GM12874 (cell line): ENCODE results near the gene GLB1L2.

Source experiments
- TF ChIP-seq, protein P1 (sequence below): IDR thresholded peaks from 2 replicates; pipeline ENCODE4 v1.5.1; 2011; ENCODE audit warnings: low read depth, mild to moderate bottlenecking, control low read depth, low read length, moderate library complexity; ENCODE audit not compliant: insufficient read depth

GLB1L2 gene

DNA sequence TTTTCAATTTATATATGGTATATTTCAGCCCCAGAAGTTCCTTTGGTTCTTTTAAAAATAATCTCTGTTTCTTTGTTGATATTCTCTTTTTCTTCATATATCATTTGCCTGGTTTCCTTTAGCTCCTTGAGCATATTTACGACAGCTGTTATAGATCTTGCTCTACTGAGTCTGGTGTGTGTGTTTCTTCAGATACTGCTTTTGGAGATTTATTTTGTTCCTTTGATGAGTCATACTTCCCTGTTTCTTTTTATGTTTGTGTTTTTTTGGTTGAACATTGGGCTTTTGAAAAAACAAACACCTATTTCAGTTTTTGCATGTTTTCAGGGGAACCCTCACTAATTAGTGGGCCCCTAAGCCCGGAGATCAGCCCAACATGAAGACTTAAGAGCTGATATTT, 23.3 kb downstream of the GLB1L2 start:
- TF ChIP-seq, protein P1, sequence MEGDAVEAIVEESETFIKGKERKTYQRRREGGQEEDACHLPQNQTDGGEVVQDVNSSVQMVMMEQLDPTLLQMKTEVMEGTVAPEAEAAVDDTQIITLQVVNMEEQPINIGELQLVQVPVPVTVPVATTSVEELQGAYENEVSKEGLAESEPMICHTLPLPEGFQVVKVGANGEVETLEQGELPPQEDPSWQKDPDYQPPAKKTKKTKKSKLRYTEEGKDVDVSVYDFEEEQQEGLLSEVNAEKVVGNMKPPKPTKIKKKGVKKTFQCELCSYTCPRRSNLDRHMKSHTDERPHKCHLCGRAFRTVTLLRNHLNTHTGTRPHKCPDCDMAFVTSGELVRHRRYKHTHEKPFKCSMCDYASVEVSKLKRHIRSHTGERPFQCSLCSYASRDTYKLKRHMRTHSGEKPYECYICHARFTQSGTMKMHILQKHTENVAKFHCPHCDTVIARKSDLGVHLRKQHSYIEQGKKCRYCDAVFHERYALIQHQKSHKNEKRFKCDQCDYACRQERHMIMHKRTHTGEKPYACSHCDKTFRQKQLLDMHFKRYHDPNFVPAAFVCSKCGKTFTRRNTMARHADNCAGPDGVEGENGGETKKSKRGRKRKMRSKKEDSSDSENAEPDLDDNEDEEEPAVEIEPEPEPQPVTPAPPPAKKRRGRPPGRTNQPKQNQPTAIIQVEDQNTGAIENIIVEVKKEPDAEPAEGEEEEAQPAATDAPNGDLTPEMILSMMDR = no peak

DNA sequence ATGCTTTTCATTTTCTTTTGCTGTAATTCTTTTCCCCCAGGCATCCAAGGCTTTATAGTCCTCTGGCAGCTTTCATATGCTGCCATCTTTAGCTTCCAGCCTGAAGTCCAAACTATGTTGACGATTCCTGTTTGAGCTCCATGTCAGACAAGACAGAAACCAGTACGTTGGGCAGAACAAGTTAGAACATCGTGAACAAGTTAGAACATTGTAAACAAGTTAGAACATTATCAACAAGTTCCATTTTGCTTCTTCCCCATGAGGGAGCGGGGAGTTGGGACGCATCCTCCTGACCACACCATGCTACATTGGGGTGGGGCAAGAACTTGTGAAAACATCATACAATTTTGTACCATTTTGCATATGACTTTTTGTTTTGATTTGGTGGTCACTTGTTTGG, 23.9 kb downstream of the GLB1L2 start:
- TF ChIP-seq, protein P1 = no peak

DNA sequence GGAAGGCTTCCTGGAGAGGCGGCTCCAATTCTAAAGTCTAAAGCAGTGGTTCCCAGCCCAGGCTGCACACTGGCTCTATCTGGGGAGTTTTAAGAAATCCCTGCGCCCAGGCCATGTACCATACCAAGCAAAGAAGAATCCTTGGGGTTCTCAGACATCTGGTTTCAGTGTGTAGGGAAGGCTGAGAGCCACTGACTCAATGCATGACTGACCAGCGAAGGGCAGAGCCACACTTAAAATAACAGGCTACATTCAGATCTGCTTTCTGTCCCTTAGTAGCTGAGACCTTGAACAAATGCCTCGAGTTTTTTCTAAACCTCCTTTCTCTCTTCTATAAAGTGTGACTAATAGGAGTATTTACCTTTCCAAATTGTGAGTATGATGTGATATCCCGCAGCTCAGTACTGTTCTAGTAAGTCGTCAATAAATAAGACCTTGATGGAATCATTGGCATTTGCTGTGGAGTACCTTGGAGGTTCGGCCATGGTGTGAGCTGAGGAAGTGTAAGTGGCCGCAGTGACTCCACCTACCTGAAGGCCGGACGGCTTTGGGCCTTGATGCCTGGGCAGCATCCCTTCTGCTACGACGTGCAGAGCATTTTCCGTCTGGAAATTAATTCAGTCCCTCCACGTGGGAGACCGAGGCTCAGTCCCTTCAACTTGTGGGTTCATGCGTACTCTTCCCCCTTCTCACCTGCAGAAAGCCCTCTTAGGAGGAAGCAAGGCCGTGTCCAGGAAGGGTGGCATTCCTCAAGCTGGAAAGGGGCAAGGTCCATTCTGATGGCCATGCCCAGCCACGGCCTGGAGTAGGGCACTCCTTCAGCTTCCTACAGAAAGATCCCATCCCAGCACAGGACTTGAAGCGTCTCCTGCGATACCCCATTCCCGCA, 25.1 kb downstream of the GLB1L2 start:
- TF ChIP-seq, protein P1 = no peak

DNA sequence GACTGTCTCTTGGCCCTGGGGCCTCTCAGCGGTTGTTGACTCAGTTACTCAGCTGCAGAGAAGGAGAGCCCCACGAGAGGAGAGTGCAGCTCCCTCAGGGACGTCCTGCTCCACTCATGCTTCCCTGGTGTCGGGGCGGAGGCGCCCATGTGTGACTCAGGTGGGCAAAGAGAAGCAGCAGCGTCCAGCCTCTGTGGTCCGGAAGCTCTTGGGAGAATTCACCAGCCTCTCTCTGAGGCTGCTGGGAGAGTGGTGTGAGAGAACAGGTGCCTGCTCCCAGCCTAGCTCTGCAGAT, 25.7 kb downstream of the GLB1L2 start:
- TF ChIP-seq, protein P1 = no peak

DNA sequence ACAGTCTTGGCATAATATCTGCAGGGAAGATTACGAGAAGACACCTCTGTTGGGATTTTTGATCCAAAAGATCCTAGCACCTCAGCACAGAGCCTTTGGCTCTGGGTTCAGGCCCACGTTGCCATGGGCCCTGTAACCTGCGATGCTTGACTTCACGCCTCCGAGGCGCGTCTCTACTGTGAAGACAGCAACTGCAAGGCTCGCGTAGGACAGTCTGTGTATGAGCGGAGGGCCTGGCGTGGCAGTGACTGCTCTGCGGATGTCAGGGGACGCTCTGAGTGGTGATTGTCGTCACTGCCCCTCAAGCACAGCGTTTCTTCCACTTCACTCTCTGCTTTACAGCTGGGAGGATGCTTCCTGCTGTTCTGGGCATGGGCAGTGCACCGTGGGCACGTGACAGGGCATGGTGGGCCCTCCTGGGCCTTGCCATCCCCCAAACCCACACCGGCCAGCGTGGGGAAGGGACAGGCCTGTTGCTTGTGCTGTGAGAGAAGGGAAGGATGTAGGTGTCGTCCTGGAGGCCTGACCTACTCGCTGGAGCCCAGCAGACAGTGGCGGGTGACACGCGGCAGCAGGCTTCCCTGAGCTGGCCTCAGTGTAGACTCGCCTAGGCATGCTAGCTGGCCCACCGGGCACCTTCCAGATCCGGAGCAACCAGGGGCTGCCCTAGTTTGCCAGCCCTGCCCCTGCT, 26.5 kb downstream of the GLB1L2 start:
- TF ChIP-seq, protein P1 = no peak

DNA sequence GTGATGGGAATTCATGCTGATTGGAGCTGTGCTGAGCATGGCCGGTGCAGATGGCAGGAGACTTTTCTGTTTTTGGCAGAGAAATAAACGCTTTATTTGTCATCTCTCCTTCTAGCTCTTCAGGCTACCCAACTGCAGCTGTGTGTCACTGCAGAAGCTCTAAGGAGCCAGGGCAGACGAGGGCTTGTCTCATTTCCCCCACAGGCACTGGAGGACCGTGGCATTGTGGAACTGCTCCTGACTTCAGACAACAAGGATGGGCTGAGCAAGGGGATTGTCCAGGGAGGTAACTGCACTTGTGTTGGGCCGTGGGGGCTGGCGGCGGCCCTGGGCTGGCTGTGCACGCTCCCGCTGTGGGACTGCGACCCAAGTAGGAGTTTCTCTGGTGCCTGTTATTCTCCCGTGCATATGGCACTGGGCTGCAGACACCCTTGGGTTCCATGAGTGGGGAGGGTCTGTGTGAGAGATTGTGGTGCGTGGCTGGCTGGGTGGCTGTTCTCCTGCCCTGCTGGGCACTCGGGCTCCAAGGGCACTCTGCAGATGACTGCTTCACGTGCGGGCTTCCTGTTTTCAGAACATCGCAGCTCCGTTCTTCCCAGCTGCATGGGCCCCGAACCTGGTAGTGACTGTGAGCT, 27.2 kb downstream of the GLB1L2 start:
- TF ChIP-seq, protein P1 = no peak

DNA sequence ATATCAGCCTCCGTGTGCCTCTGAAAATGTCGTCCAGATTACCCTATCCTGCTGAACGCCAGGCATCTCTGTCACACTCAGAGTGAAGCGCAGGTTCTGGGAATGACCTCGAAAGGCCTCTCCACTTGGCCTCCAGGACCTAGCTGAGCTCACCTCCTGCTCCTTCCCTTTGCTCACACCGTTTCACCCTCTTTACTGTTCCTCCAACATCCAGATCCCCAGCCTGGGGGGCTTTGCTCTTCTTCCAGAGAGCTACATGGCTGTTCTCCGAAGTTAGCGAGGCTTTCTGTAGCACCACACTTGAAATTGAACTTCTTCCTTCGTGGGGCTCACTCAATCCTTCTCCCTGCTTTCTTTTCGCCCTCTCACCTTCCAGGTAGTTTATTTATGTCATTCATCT, 27.9 kb downstream of the GLB1L2 start:
- TF ChIP-seq, protein P1 = no peak
